Measurements from ENCODE around the gene AS3MT. TPM values are rescaled to one million over a fixed set of nuclear protein-coding genes. Genes with fewer than 3 reads are reported as not detected.
"Not testable (repeated sequence)": the region's sequence is repeated elsewhere in the genome, so short reads cannot be mapped to it uniquely, and the experiment has no call there.

AS3MT gene
- total RNA-seq, 4 donors from 2014 or later, result 5.1 to 13.1 (median 8.9) TPM

- no peaks in the 10 kb centered on the region for H3K36me3 ChIP-seq
- H3K27me3 ChIP-seq, result peaks cover 8% of the 10 kb centered on the region
- no peaks in the 10 kb centered on the region for H3K9me3 ChIP-seq
- no peaks in the 10 kb centered on the region for H3K4me1 ChIP-seq
- no peak overlapping the region for H3K27ac ChIP-seq
- WGBS, 2 donors (ENCODE audit: low coverage in 1 of 2), result 88% methylated on average over 5 of the region's 9 CpGs; no CpG with 5 or more reads in 1 of the 2 donors
- no peak for ATAC-seq
- no peak for TF ChIP-seq EP300 (IDR thresholded peaks at IDR 0.05)
- no peak for TF ChIP-seq POLR2A (IDR thresholded peaks at IDR 0.05)
- TF ChIP-seq POLR2AphosphoS5 (IDR thresholded peaks at IDR 0.05), result no peak
- no peak for TF ChIP-seq CTCF (IDR thresholded peaks at IDR 0.05)
- no peak overlapping the region for H3K4me3 ChIP-seq
Measured at GRCh38 chr10:102845352-102845902, 23.8 kb upstream of the AS3MT start.

GRCh38 chr10:102850025-102850518, 19.2 kb upstream of the AS3MT start:
- Histone ChIP-seq H3K4me3 (no peak overlapping the region), H3K4me1 (peaks cover 0 to 6% (median 2%) of the 10 kb centered on the region in 3 donors), H3K27me3 (no peaks in the 10 kb centered on the region), H3K9me3 (no peaks in the 10 kb centered on the region), H3K36me3 (no peaks in the 10 kb centered on the region), H3K27ac (no peak overlapping the region)
- ATAC-seq, result no peak
- 83 to 100% methylated on average over 1 to 4 of the region's 9 CpGs for WGBS, 2 donors (ENCODE audit: low coverage in 1 of 2)
- no peak for TF ChIP-seq CTCF (IDR thresholded peaks at IDR 0.05)
- TF ChIP-seq POLR2A (IDR thresholded peaks at IDR 0.05), result no peak
- no peak for TF ChIP-seq POLR2AphosphoS5 (IDR thresholded peaks at IDR 0.05)
- no peak for TF ChIP-seq EP300 (IDR thresholded peaks at IDR 0.05)

- WGBS, 2 donors (ENCODE audit: low coverage in 1 of 2), result 82% methylated on average over 3 of the region's 7 CpGs; no CpG with 5 or more reads in 1 of the 2 donors
- H3K27ac ChIP-seq, H3K36me3 ChIP-seq, H3K4me3 ChIP-seq, H3K9me3 ChIP-seq, H3K27me3 ChIP-seq, ATAC-seq: not testable (repeated sequence)
- H3K4me1 ChIP-seq, result peaks cover 0 to 20% (median 4%) of the 10 kb centered on the region in 3 donors
Measured at GRCh38 chr10:102853237-102853636, 16.0 kb upstream of the AS3MT start.

- not testable (repeated sequence) for ATAC-seq, H3K27ac ChIP-seq
- 66% methylated on average over 11 of the region's 11 CpGs for WGBS, 2 donors (ENCODE audit: low coverage in 1 of 2)
Measured at GRCh38 chr10:102855731-102856436, 13.4 kb upstream of the AS3MT start.

GRCh38 chr10:102856758-102857424, 12.4 kb upstream of the AS3MT start:
- TF ChIP-seq POLR2AphosphoS5 (IDR thresholded peaks at IDR 0.05) (no peak), POLR2A (IDR thresholded peaks at IDR 0.05) (no peak)
- ATAC-seq, result no peak
- no peaks in the 10 kb centered on the region for H3K9me3 ChIP-seq
- H3K27ac ChIP-seq, result no peak overlapping the region
- no peaks in the 10 kb centered on the region for H3K27me3 ChIP-seq
- H3K36me3 ChIP-seq, result peaks cover 0 to 21% of the 10 kb centered on the region in 2 donors
- H3K4me1 ChIP-seq, result peaks cover 0 to 20% (median 4%) of the 10 kb centered on the region in 3 donors
- H3K4me3 ChIP-seq, result no peak overlapping the region
- 81 to 92% methylated on average over 2 to 3 of the region's 3 CpGs for WGBS, 2 donors (ENCODE audit: low coverage in 1 of 2)

More at GRCh38 chr10:102855731-102856436, 13.4 kb upstream of the AS3MT start:
- H3K4me1 ChIP-seq, result peaks cover 0 to 20% (median 4%) of the 10 kb centered on the region in 3 donors
- peaks cover 0 to 10% of the 10 kb centered on the region in 2 donors for H3K36me3 ChIP-seq
- not testable (repeated sequence) for H3K27me3 ChIP-seq, H3K4me3 ChIP-seq, H3K9me3 ChIP-seq

- H3K4me1 ChIP-seq, result peaks cover 0 to 15% (median 4%) of the 10 kb centered on the region in 3 donors
- H3K4me3 ChIP-seq, result no peak overlapping the region
- H3K27me3 ChIP-seq, result no peaks in the 10 kb centered on the region
- 62 to 100% methylated on average over 1 to 2 of the region's 2 CpGs for WGBS, 2 donors (ENCODE audit: low coverage in 1 of 2)
- no peak overlapping the region for H3K27ac ChIP-seq
- no peak for TF ChIP-seq POLR2AphosphoS5 (IDR thresholded peaks at IDR 0.05)
- no peak for TF ChIP-seq POLR2A (IDR thresholded peaks at IDR 0.05)
- no peak for TF ChIP-seq EP300 (IDR thresholded peaks at IDR 0.05)
- TF ChIP-seq CTCF (IDR thresholded peaks at IDR 0.05), result no peak
- no peaks in the 10 kb centered on the region for H3K9me3 ChIP-seq
- peaks cover 3 to 41% of the 10 kb centered on the region in 2 donors for H3K36me3 ChIP-seq
- no peak for ATAC-seq
Measured at GRCh38 chr10:102859911-102860310, 9.4 kb upstream of the AS3MT start.

Data from gastroesophageal sphincter (tissue), 4 donors.